WTC11 (cell line): ENCODE measurements around the gene FGF1. TPM values are rescaled to one million over a fixed set of nuclear protein-coding genes. Genes with fewer than 3 reads are reported as not detected.

Experiments used
- ATAC-seq: fragments of 200-7000 bp; cut with Tn5 transposase; 2 replicates; pipeline ENCODE4 v1.10.0; 2021; ENCODE audit warnings: mild to moderate bottlenecking, moderate library complexity
- CTCF ChIA-PET: fragments of 300-600 bp; sonication (Branson Sonifier 250); formaldehyde crosslinking; loops from one replicate; lab custom pipeline; 2021; ENCODE audit warnings: antibody characterized with exemption; lab: Charles Lee
- POLR2A ChIA-PET: fragments of 350-600 bp; sonication (Branson Sonifier 250); formaldehyde crosslinking; loops from one replicate; lab custom pipeline; 2021; ENCODE audit warnings: antibody characterized with exemption; lab: Charles Lee
- DNase-seq: peaks from one replicate; pipeline ENCODE4 v3.0.0; 2021; ENCODE audit warnings: low spot score
- H3K27ac Mint-ChIP-seq: 2 replicates; pipeline ENCODE4 v1.8.0; 2021; ENCODE audit warnings: mixed read lengths
- H3K27me3 Mint-ChIP-seq: 2 replicates; pipeline ENCODE4 v1.8.0; 2021; ENCODE audit warnings: low read depth, mild to moderate bottlenecking, moderate library complexity, mixed read lengths
- H3K36me3 Mint-ChIP-seq: 2 replicates; pipeline ENCODE4 v1.8.0; 2021; ENCODE audit warnings: mixed read lengths
- H3K4me1 Mint-ChIP-seq: 2 replicates; pipeline ENCODE4 v1.8.0; 2022; ENCODE audit warnings: mixed read lengths
- H3K4me3 Mint-ChIP-seq: 2 replicates; pipeline ENCODE4 v1.8.0; 2021; ENCODE audit warnings: mild to moderate bottlenecking, moderate library complexity, mixed read lengths
- H3K9me3 Mint-ChIP-seq: 2 replicates; pipeline ENCODE4 v1.8.0; 2021; ENCODE audit warnings: mixed read lengths
- ARID4B ChIP-seq: sonication (generic); formaldehyde crosslinking; IDR thresholded peaks from 2 replicates; pipeline ENCODE4 v1.8.0; 2023; ENCODE audit warnings: missing genetic modification reagents, mild to moderate bottlenecking, borderline replicate concordance
- ATF6 ChIP-seq: sonication (generic); formaldehyde crosslinking; IDR thresholded peaks from 2 replicates; pipeline ENCODE4 v1.8.1; 2023; ENCODE audit warnings: mild to moderate bottlenecking, missing genetic modification reagents
- CBFB ChIP-seq: sonication (generic); formaldehyde crosslinking; IDR thresholded peaks from 2 replicates; pipeline ENCODE4 v1.8.1; 2022; ENCODE audit warnings: mild to moderate bottlenecking, low read depth, missing genetic modification reagents
- FOXJ3 ChIP-seq: sonication (generic); formaldehyde crosslinking; IDR thresholded peaks from 2 replicates; pipeline ENCODE4 v1.9.0; 2021; ENCODE audit warnings: missing genetic modification reagents, mild to moderate bottlenecking, borderline replicate concordance
- FOXP4 ChIP-seq: sonication (generic); formaldehyde crosslinking; IDR thresholded peaks from 2 replicates; pipeline ENCODE4 v1.8.0; 2022; ENCODE audit warnings: mild to moderate bottlenecking, missing genetic modification reagents
- JUN ChIP-seq: sonication (generic); formaldehyde crosslinking; IDR thresholded peaks from 2 replicates; pipeline ENCODE4 v1.8.0; 2023; ENCODE audit warnings: mild to moderate bottlenecking, missing genetic modification reagents
- OVOL2 ChIP-seq: fragments of 250-450 bp; sonication (Bioruptor Pico); IDR thresholded peaks from 2 replicates; pipeline ENCODE4 v1.9.0; 2021; ENCODE audit warnings: mild to moderate bottlenecking, borderline replicate concordance
- PRRX2 ChIP-seq: fragments of 250-450 bp; sonication (Bioruptor Pico); IDR thresholded peaks from 2 replicates; pipeline ENCODE4 v1.8.0; 2021; ENCODE audit warnings: mild to moderate bottlenecking
- SMAD4 ChIP-seq: sonication (generic); formaldehyde crosslinking; IDR thresholded peaks from 2 replicates; pipeline ENCODE4 v1.8.0; 2022; ENCODE audit warnings: mild to moderate bottlenecking, missing genetic modification reagents
- TEAD4 ChIP-seq: sonication (generic); formaldehyde crosslinking; IDR thresholded peaks from 2 replicates; pipeline ENCODE4 v1.8.0; 2022; ENCODE audit warnings: mild to moderate bottlenecking, missing genetic modification reagents
- TP53 ChIP-seq: sonication (generic); formaldehyde crosslinking; IDR thresholded peaks from 2 replicates; pipeline ENCODE4 v1.8.1; 2023; ENCODE audit warnings: mild to moderate bottlenecking, missing genetic modification reagents
- ZMAT4 ChIP-seq: fragments of 250-450 bp; sonication (Bioruptor Pico); IDR thresholded peaks from 2 replicates; pipeline ENCODE4 v1.9.0; 2021; ENCODE audit warnings: mild to moderate bottlenecking
- total RNA-seq: library from RNA; stranded (reverse); gene quantifications from 3 replicates; pipeline ENCODE4 v1.2.3, GENCODE V29; 2021
- TF ChIP-seq, protein P1 (sequence below): sonication (generic); formaldehyde crosslinking; IDR thresholded peaks from 2 replicates; pipeline ENCODE4 v1.8.1; 2023; ENCODE audit warnings: mild to moderate bottlenecking, moderate library complexity, missing genetic modification reagents
- TF ChIP-seq, protein P2 (sequence below): fragments of 250-450 bp; sonication (Bioruptor Pico); IDR thresholded peaks from 2 replicates; pipeline ENCODE4 v1.8.0; 2021; ENCODE audit warnings: mild to moderate bottlenecking
- TF ChIP-seq, protein P3 (sequence below): sonication (generic); formaldehyde crosslinking; IDR thresholded peaks from 2 replicates; pipeline ENCODE4 v1.8.0; 2022; ENCODE audit warnings: mild to moderate bottlenecking, missing genetic modification reagents
- TF ChIP-seq, protein P4 (sequence below): fragments of 250-450 bp; sonication (Bioruptor Pico); conservative IDR thresholded peaks from 2 replicates; pipeline ENCODE4 v1.9.0; 2021; ENCODE audit warnings: mild to moderate bottlenecking

FGF1 gene
- total RNA-seq, 1 experiment from 2014 or later, result 0.55 TPM

DNA sequence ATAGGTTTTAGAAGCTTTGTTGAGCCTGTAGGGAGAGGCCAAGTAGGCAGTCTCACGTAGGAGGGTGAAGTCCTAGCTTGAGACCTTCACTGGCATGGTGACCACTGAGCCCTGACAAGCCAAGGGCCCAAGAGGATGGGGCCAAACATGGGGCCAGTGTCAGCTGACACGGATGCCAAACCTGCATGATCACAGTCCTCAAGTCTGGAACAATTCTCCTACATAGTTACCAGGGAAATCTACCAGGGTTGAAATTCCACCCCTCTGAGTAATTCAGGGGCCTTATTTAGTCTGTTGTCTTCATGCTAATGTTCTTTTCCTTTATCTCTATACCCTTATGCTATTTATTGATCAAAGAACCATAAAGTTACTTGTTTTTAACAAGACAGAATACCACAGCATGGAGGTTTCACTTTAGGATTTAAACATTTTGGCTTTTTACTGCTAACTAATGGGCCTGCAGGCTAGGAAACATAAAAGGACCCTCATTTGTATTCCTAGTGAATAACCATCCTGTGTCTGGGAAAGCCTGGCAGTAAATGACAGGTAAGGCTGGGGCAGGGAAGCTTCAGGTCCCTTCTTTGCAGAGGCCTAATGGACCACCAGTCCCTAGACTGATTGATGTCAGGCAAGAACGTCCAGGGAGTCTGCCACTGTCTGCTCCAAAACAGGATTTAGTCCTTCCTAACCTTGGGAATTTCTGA lies 140.8 kb downstream of the FGF1 start:
- H3K36me3 Mint-ChIP-seq, result no peaks in the 10 kb centered on the region
- CTCF ChIA-PET, result interaction anchor here (1.0 to 1.6 kb wide), 3 partner anchors 215 to 220 kb away, joined by 3 to 4 read pairs (median 3); partner anchors contain the start of gene SPRY4
- H3K27me3 Mint-ChIP-seq, result no peaks in the 10 kb centered on the region
- POLR2A ChIA-PET, result no interaction called here
- no peaks in the 10 kb centered on the region for H3K9me3 Mint-ChIP-seq
- H3K4me3 Mint-ChIP-seq, result no peak overlapping the region
- no peak for ATAC-seq
- TF ChIP-seq FOXJ3 (CRISPR knock-in tag) (no peak), OVOL2 (CRISPR knock-in tag) (no peak), ARID4B (CRISPR knock-in tag) (no peak), SMAD4 (CRISPR knock-in tag) (no peak), TEAD4 (CRISPR knock-in tag) (no peak), JUN (CRISPR knock-in tag) (no peak), FOXP4 (CRISPR knock-in tag) (no peak), TP53 (CRISPR knock-in tag) (no peak), CBFB (no peak), ZMAT4 (no peak), PRRX2 (CRISPR knock-in tag) (no peak), ATF6 (CRISPR knock-in tag) (no peak)
- TF ChIP-seq, protein P1, sequence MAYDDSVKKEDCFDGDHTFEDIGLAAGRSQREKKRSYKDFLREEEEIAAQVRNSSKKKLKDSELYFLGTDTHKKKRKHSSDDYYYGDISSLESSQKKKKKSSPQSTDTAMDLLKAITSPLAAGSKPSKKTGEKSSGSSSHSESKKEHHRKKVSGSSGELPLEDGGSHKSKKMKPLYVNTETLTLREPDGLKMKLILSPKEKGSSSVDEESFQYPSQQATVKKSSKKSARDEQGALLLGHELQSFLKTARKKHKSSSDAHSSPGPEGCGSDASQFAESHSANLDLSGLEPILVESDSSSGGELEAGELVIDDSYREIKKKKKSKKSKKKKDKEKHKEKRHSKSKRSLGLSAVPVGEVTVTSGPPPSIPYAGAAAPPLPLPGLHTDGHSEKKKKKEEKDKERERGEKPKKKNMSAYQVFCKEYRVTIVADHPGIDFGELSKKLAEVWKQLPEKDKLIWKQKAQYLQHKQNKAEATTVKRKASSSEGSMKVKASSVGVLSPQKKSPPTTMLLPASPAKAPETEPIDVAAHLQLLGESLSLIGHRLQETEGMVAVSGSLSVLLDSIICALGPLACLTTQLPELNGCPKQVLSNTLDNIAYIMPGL (CRISPR knock-in tag), result no peak
- TF ChIP-seq, protein P2, sequence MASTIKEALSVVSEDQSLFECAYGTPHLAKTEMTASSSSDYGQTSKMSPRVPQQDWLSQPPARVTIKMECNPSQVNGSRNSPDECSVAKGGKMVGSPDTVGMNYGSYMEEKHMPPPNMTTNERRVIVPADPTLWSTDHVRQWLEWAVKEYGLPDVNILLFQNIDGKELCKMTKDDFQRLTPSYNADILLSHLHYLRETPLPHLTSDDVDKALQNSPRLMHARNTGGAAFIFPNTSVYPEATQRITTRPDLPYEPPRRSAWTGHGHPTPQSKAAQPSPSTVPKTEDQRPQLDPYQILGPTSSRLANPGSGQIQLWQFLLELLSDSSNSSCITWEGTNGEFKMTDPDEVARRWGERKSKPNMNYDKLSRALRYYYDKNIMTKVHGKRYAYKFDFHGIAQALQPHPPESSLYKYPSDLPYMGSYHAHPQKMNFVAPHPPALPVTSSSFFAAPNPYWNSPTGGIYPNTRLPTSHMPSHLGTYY, result no peak
- TF ChIP-seq, protein P3, sequence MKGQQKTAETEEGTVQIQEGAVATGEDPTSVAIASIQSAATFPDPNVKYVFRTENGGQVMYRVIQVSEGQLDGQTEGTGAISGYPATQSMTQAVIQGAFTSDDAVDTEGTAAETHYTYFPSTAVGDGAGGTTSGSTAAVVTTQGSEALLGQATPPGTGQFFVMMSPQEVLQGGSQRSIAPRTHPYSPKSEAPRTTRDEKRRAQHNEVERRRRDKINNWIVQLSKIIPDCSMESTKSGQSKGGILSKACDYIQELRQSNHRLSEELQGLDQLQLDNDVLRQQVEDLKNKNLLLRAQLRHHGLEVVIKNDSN (CRISPR knock-in tag), result no peak
- TF ChIP-seq, protein P4, sequence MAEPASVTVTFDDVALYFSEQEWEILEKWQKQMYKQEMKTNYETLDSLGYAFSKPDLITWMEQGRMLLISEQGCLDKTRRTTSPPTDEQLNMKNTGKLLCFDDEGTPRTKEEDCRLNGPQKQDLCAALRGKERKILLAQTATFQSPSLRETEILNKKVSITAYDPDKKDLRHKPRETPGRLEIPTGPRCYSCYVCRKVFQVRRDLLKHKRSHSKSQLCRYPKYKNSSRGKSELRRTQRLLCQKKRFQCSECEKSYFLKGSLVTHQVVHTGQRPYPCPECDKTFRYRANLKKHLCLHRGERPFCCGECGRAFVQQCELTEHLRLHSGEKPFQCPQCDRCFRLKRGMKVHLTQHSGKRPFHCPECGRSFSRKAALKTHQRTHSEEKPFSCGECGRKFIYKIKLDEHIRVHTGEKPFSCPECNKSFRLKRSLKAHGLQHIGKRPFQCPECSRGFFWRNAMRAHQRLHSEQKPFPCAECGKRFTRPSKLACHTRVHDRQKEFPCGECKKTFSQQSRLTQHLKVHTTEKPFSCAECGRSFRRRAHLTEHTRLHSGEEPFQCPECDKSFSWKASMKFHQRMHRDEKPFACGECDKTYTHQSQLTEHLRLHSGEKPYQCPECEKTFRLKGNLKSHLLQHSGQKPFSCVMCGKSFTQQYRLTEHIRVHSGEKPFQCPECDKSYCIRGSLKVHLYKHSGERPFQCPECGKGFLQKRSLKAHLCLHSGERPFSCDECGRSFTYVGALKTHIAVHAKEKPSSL (CRISPR knock-in tag), result no peak
- DNase-seq, result no peak
- H3K27ac Mint-ChIP-seq, result no peak overlapping the region
- H3K4me1 Mint-ChIP-seq, result peaks cover 63% of the 10 kb centered on the region
